KOPT-K1 (cell line): ENCODE results near the gene DCBLD2.

Source experiments
- H3K27ac ChIP-seq: fragments of 200-600 bp; sonication (generic); 2 replicates; pipeline ENCODE4 v1.5.1; 2016; ENCODE audit warnings: antibody characterized with exemption, mild to moderate bottlenecking, low read depth, low read length; ENCODE audit not compliant: poor library complexity, severe bottlenecking
- H3K36me3 ChIP-seq: fragments of 200-600 bp; sonication (generic); 2 replicates; pipeline ENCODE4 v1.5.1; 2017; ENCODE audit warnings: antibody characterized with exemption, mild to moderate bottlenecking, low read length, moderate library complexity; ENCODE audit not compliant: insufficient read depth
- H3K9me3 ChIP-seq: fragments of 200-600 bp; sonication (generic); 2 replicates; pipeline ENCODE4 v1.5.1; 2017; ENCODE audit warnings: antibody characterized with exemption, low read length, mild to moderate bottlenecking; ENCODE audit not compliant: insufficient read depth, poor library complexity, severe bottlenecking

DCBLD2 gene

GRCh38 chr3:98799479-98799878, 102.0 kb downstream of the DCBLD2 start:
- Histone ChIP-seq H3K27ac (no peak overlapping the region), H3K36me3 (peaks cover 5% of the 10 kb centered on the region; the same call in 1 of the 2 replicates), H3K9me3 (no peaks in the 10 kb centered on the region)

GRCh38 chr3:98798820-98799219, 102.7 kb downstream of the DCBLD2 start:
- H3K36me3 ChIP-seq: peaks cover 5% of the 10 kb centered on the region; the same call in 1 of the 2 replicates
- no peaks in the 10 kb centered on the region for H3K9me3 ChIP-seq
- H3K27ac ChIP-seq: no peak overlapping the region

GRCh38 chr3:98797905-98798304, 103.6 kb downstream of the DCBLD2 start:
- H3K9me3 ChIP-seq: no peaks in the 10 kb centered on the region
- no peak overlapping the region for H3K27ac ChIP-seq
- peaks cover 5% of the 10 kb centered on the region; the same call in 1 of the 2 replicates for H3K36me3 ChIP-seq

GRCh38 chr3:98796334-98796733, 105.2 kb downstream of the DCBLD2 start:
- Histone ChIP-seq H3K9me3 (no peaks in the 10 kb centered on the region), H3K27ac (no peak overlapping the region), H3K36me3 (peaks cover 5% of the 10 kb centered on the region; the same call in 1 of the 2 replicates)

GRCh38 chr3:98793971-98794370, 107.5 kb downstream of the DCBLD2 start:
- Histone ChIP-seq H3K27ac (no peak overlapping the region), H3K9me3 (no peaks in the 10 kb centered on the region), H3K36me3 (no peaks in the 10 kb centered on the region)

GRCh38 chr3:98791341-98792325, 109.9 kb downstream of the DCBLD2 start:
- Histone ChIP-seq H3K27ac (no peak overlapping the region), H3K36me3 (no peaks in the 10 kb centered on the region), H3K9me3 (no peaks in the 10 kb centered on the region)

- Histone ChIP-seq H3K27ac (no peak overlapping the region), H3K9me3 (no peaks in the 10 kb centered on the region), H3K36me3 (no peaks in the 10 kb centered on the region)
These were observed 112.8 kb downstream of the DCBLD2 start for GRCh38 chr3:98788651-98789050.

- Histone ChIP-seq H3K9me3 (no peaks in the 10 kb centered on the region), H3K36me3 (no peaks in the 10 kb centered on the region), H3K27ac (no peak overlapping the region)
These were observed 114.3 kb downstream of the DCBLD2 start for GRCh38 chr3:98787181-98787580.

- no peak overlapping the region for H3K27ac ChIP-seq
- H3K36me3 ChIP-seq: no peaks in the 10 kb centered on the region
- no peaks in the 10 kb centered on the region for H3K9me3 ChIP-seq
These were observed 115.0 kb downstream of the DCBLD2 start for GRCh38 chr3:98786364-98787006.

GRCh38 chr3:98784666-98785600, 116.6 kb downstream of the DCBLD2 start:
- no peaks in the 10 kb centered on the region for H3K9me3 ChIP-seq
- no peaks in the 10 kb centered on the region for H3K36me3 ChIP-seq
- no peak overlapping the region for H3K27ac ChIP-seq

GRCh38 chr3:98784042-98784441, 117.5 kb downstream of the DCBLD2 start:
- H3K36me3 ChIP-seq: no peaks in the 10 kb centered on the region
- H3K27ac ChIP-seq: no peak overlapping the region
- no peaks in the 10 kb centered on the region for H3K9me3 ChIP-seq

- Histone ChIP-seq H3K27ac (no peak overlapping the region), H3K9me3 (no peaks in the 10 kb centered on the region), H3K36me3 (no peaks in the 10 kb centered on the region)
These were observed 118.5 kb downstream of the DCBLD2 start for GRCh38 chr3:98782824-98783500.

GRCh38 chr3:98780343-98780742, 121.2 kb downstream of the DCBLD2 start:
- H3K9me3 ChIP-seq: no peaks in the 10 kb centered on the region
- no peaks in the 10 kb centered on the region for H3K36me3 ChIP-seq
- H3K27ac ChIP-seq: no peak overlapping the region
